Neural progenitor cell (in vitro differentiated cells): ENCODE results near the gene PLEKHO2. TPM values are rescaled to one million over a fixed set of nuclear protein-coding genes. Genes with fewer than 3 reads are reported as not detected.
A peak's percentile ranks its signal among the peaks of the same experiment; 100 is the strongest.

Experiments
- DNase-seq: peaks from one replicate; pipeline ENCODE4 v3.0.0-alpha.2; 2016; ENCODE audit warnings: low spot score
- H2AFZ ChIP-seq: fragments of 200-600 bp; sonication (generic); replicated peaks from 2 replicates; pipeline ENCODE4 v1.6.1; 2016; ENCODE audit warnings: antibody characterized with exemption
- H3F3A ChIP-seq: fragments of 200-600 bp; sonication (generic); 2 replicates; pipeline ENCODE4 v1.6.1; 2016; ENCODE audit warnings: antibody characterized with exemption, low read depth
- H3K27ac ChIP-seq: fragments of 200-600 bp; sonication (generic); 2 replicates; pipeline ENCODE4 v1.5.1; 2016; ENCODE audit warnings: mild to moderate bottlenecking
- H3K27me3 ChIP-seq: fragments of 200-600 bp; sonication (generic); 2 replicates; pipeline ENCODE4 v1.6.1; 2016; ENCODE audit warnings: mild to moderate bottlenecking, moderate library complexity
- H3K36me3 ChIP-seq: fragments of 200-600 bp; sonication (generic); 2 replicates; pipeline ENCODE4 v1.5.1; 2016
- H3K4me1 ChIP-seq: fragments of 200-600 bp; sonication (generic); 2 replicates; pipeline ENCODE4 v1.6.1; 2016; ENCODE audit warnings: mixed run types
- H3K4me2 ChIP-seq: fragments of 200-600 bp; sonication (generic); 2 replicates; pipeline ENCODE4 v1.6.1; 2016
- H3K4me3 ChIP-seq: fragments of 200-600 bp; sonication (generic); 2 replicates; pipeline ENCODE4 v1.5.1; 2016
- H3K79me2 ChIP-seq: fragments of 200-600 bp; sonication (generic); 2 replicates; pipeline ENCODE4 v1.6.1; 2016; ENCODE audit warnings: low read depth
- H3K9ac ChIP-seq: fragments of 200-600 bp; sonication (generic); 2 replicates; pipeline ENCODE4 v1.6.1; 2016
- H3K9me3 ChIP-seq: fragments of 200-600 bp; sonication (generic); 2 replicates; pipeline ENCODE4 v1.5.1; 2016; ENCODE audit warnings: low read depth
- H4K20me1 ChIP-seq: fragments of 200-600 bp; sonication (generic); 2 replicates; pipeline ENCODE4 v1.6.1; 2016; ENCODE audit warnings: low read depth
- H3K27ac Mint-ChIP-seq: 3 replicates; pipeline ENCODE4 v1.8.0; 2021; ENCODE audit warnings: mixed read lengths
- H3K27me3 Mint-ChIP-seq: 2 replicates; pipeline ENCODE4 v1.8.0; 2022; ENCODE audit warnings: low read depth, mild to moderate bottlenecking, inconsistent platforms, moderate library complexity, mixed read lengths; ENCODE audit not compliant: insufficient read depth
- H3K36me3 Mint-ChIP-seq: 3 replicates; pipeline ENCODE4 v1.8.0; 2021; ENCODE audit warnings: mixed read lengths
- H3K4me1 Mint-ChIP-seq: 3 replicates; pipeline ENCODE4 v1.8.0; 2021; ENCODE audit warnings: mixed read lengths
- H3K4me3 Mint-ChIP-seq: 3 replicates; pipeline ENCODE4 v1.8.0; 2021; ENCODE audit warnings: mild to moderate bottlenecking, moderate library complexity, mixed read lengths
- H3K9me3 Mint-ChIP-seq: 3 replicates; pipeline ENCODE4 v1.8.0; 2020; ENCODE audit warnings: mixed read lengths
- EZH2 ChIP-seq: fragments of 200-600 bp; sonication (generic); IDR thresholded peaks from 2 replicates; pipeline ENCODE4 v1.6.1; 2017; ENCODE audit warnings: antibody characterized with exemption, mild to moderate bottlenecking, moderate library complexity
- EZH2phosphoT487 ChIP-seq: fragments of 200-600 bp; sonication (generic); IDR thresholded peaks from 2 replicates; pipeline ENCODE4 v1.6.1; 2017; ENCODE audit warnings: antibody characterized with exemption
- total RNA-seq: library from RNA; depleted of rRNA; stranded (reverse); fragments of >200 nt; gene quantifications from 2 replicates; pipeline ENCODE4 v1.2.3, GENCODE V29; 2015; ENCODE audit warnings: low replicate concordance
- TF ChIP-seq, protein P1 (sequence below): fragments of 200-600 bp; sonication (generic); IDR thresholded peaks from 2 replicates; pipeline ENCODE4 v1.5.1; 2017; ENCODE audit warnings: antibody characterized with exemption, mild to moderate bottlenecking

The PLEKHO2 gene
- total RNA-seq, 1 donor from 2014 or later, result 7.7 TPM

DNA sequence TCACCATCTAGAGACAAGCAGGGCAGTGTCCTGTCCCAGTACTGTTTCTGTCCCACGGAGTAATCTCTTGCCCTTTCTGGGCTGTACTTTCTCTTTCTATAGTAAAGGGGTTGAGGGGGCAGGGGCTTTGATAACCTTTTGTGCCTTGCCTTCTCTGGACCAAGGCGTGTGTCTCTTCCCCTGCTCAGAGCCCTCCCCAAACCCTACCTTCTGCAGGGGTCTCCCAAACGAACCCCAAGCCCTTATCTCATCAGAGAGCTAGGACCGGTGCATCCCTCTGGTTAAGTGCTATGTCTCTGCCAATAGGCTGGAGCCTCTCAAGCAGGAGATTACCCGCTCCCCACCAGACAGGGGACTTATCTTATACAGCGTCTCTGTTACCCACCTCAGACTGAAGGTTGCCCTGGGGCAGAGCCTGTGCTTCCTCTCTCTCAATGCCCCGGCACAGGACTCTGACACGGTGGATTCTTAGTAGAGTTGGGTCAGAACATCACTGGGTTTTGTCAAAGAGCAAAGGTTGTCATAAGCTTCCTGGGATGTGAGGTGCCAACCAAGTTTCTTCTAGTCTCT is 2.9 kb downstream of the PLEKHO2 start:
- Histone ChIP-seq H3K27ac (no peak overlapping the region), H3F3A (peaks cover 17% of the 10 kb centered on the region), H3K9me3 (no peaks in the 10 kb centered on the region), H3K4me1 (peaks cover 36% of the 10 kb centered on the region), H2AFZ (no peak overlapping the region), H3K27me3 (no peaks in the 10 kb centered on the region), H3K4me3 (no peak overlapping the region), H3K4me2 (peak overlapping the region; percentile 78), H3K79me2 (peaks cover 50% of the 10 kb centered on the region), H3K9ac (no peak overlapping the region), H4K20me1 (peaks cover 43% of the 10 kb centered on the region), H3K36me3 (no peaks in the 10 kb centered on the region)
- Mint-ChIP-seq H3K9me3 (no peaks in the 10 kb centered on the region), H3K4me1 (peaks cover 45% of the 10 kb centered on the region), H3K27ac (no peak overlapping the region), H3K4me3 (peak overlapping the region; percentile 52), H3K27me3 (peaks cover 6% of the 10 kb centered on the region), H3K36me3 (peaks cover 12% of the 10 kb centered on the region)
- DNase-seq, result peak; percentile 39
- TF ChIP-seq, protein P1, sequence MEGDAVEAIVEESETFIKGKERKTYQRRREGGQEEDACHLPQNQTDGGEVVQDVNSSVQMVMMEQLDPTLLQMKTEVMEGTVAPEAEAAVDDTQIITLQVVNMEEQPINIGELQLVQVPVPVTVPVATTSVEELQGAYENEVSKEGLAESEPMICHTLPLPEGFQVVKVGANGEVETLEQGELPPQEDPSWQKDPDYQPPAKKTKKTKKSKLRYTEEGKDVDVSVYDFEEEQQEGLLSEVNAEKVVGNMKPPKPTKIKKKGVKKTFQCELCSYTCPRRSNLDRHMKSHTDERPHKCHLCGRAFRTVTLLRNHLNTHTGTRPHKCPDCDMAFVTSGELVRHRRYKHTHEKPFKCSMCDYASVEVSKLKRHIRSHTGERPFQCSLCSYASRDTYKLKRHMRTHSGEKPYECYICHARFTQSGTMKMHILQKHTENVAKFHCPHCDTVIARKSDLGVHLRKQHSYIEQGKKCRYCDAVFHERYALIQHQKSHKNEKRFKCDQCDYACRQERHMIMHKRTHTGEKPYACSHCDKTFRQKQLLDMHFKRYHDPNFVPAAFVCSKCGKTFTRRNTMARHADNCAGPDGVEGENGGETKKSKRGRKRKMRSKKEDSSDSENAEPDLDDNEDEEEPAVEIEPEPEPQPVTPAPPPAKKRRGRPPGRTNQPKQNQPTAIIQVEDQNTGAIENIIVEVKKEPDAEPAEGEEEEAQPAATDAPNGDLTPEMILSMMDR, result no peak

- H2AFZ ChIP-seq, result no peak overlapping the region
- peaks cover 42% of the 10 kb centered on the region for H3K4me1 Mint-ChIP-seq
- H3K4me3 ChIP-seq, result no peak overlapping the region
- no peaks in the 10 kb centered on the region for H3K9me3 Mint-ChIP-seq
- peaks cover 4% of the 10 kb centered on the region for H3K27me3 Mint-ChIP-seq
- H3K4me3 Mint-ChIP-seq, result no peak overlapping the region
- H3K27me3 ChIP-seq, result no peaks in the 10 kb centered on the region
- H3K36me3 Mint-ChIP-seq, result peaks cover 12% of the 10 kb centered on the region
- H3K4me2 ChIP-seq, result peak overlapping the region; percentile 78
- H3K4me1 ChIP-seq, result peaks cover 36% of the 10 kb centered on the region
- peaks cover 17% of the 10 kb centered on the region for H3F3A ChIP-seq
- TF ChIP-seq EZH2, result no peak
- TF ChIP-seq, protein P1, result no peak
- no peak for TF ChIP-seq EZH2phosphoT487
- peak; percentile 7 for DNase-seq
- H3K79me2 ChIP-seq, result peaks cover 50% of the 10 kb centered on the region
- peak overlapping the region; percentile 8 for H3K27ac Mint-ChIP-seq
- H3K9me3 ChIP-seq, result no peaks in the 10 kb centered on the region
- H3K27ac ChIP-seq, result no peak overlapping the region
- no peaks in the 10 kb centered on the region for H3K36me3 ChIP-seq
- H4K20me1 ChIP-seq, result peaks cover 45% of the 10 kb centered on the region
- no peak overlapping the region for H3K9ac ChIP-seq
These were observed 3.5 kb downstream of the PLEKHO2 start for GRCh38 chr15:64845183-64845611.

DNA sequence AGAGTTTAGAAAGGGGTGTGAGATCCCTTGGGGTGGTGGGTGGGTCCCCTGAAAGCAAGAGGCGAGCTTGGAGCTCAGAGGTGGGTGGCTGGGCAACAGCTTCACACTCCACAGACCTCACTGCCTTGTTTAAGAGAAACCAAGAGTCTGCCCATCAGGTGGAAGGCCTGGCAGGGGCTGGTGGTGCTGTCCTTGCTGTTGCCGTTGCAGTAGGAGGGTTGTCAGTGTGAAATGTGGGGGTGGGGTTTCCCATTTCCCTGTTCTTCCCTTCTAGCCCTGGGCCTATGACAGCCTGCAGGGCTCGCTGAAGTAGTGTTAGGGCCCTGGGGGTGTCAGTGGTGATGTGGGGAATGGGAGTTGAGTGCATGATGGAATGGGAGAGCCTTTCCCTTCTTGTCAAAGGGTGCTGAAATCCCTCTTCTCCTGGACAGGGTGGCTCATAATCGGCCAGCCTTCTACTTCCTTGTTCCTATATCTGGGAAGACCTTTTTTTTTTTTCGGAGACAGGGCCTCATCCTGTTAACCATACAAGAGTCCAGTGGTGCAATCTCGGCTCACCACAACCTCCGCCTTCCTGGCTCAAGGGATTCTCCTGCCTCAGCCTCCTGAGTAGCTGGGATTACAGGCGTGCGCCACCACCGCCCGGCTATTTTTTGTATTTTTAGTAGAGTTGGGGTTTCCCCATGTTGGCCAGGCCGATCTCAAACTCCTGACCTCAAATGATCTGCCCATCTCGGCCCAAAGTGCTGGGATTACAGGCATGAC is 4.3 kb downstream of the PLEKHO2 start:
- Mint-ChIP-seq H3K27ac (peak overlapping the region; percentile 8), H3K27me3 (peaks cover 3% of the 10 kb centered on the region), H3K4me3 (peak overlapping the region; percentile 35), H3K36me3 (peaks cover 12% of the 10 kb centered on the region), H3K9me3 (no peaks in the 10 kb centered on the region), H3K4me1 (peaks cover 36% of the 10 kb centered on the region)
- H4K20me1 ChIP-seq, result peaks cover 53% of the 10 kb centered on the region
- H3K27me3 ChIP-seq, result no peaks in the 10 kb centered on the region
- H3F3A ChIP-seq, result peaks cover 11% of the 10 kb centered on the region
- no peak overlapping the region for H3K4me2 ChIP-seq
- peaks cover 50% of the 10 kb centered on the region for H3K79me2 ChIP-seq
- H3K4me1 ChIP-seq, result peaks cover 29% of the 10 kb centered on the region
- no peaks in the 10 kb centered on the region for H3K36me3 ChIP-seq
- no peak overlapping the region for H2AFZ ChIP-seq
- no peak for DNase-seq
- no peak overlapping the region for H3K4me3 ChIP-seq
- H3K9ac ChIP-seq, result no peak overlapping the region
- TF ChIP-seq EZH2 (no peak), EZH2phosphoT487 (no peak)
- TF ChIP-seq, protein P1, result no peak
- H3K9me3 ChIP-seq, result no peaks in the 10 kb centered on the region
- H3K27ac ChIP-seq, result no peak overlapping the region
